Measurements from ENCODE around the gene ATG2B.

DNA sequence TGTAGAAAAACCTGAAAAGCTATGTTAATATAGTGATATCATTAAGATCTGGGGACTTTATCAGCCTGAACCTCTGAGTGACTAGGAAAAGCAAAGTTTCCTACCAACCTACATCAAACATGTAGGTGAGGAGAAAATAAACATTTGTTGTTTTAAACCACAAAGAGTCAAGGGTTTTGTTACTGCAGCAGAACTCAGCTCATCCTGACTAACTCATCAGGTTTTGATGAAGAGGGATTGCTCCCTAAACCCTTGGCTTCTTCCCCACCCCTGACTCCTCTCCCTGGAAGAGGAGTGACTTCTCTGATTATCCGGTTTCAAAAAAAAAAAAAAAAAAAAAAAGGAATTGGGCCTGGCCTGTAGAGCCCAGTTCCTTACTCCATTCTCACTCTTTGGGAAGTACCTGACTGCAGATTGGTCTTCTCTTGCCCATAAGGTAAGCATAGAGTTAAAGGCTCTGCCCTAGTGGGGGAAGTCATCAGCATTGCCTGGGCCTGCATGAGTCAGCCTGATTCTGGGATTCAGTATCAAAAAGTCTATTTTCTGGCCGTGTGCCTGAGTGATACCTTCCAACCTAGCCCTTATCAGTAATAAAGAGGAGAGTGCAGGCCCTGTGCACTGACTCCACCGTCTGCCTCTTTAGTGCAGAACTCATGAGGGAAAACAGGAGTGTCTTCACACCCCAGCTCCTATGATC, 90.2 kb downstream of the ATG2B start:
- TF ChIP-seq MYBL2 (IDR thresholded peaks at IDR 0.05; ENCODE audit: low read depth): no peak
- TF ChIP-seq MYBL2 (CRISPR knock-in tag; IDR thresholded peaks at IDR 0.05; ENCODE audit: borderline replicate concordance): no peak
- TF ChIP-seq PRMT5 (CRISPR knock-in tag; IDR thresholded peaks at IDR 0.05): no peak
- TF ChIP-seq TEAD4 (IDR thresholded peaks at IDR 0.05; ENCODE audit: low read length): no peak
- no peak for TF ChIP-seq TEAD4 (CRISPR knock-in tag; IDR thresholded peaks at IDR 0.05; ENCODE audit: borderline replicate concordance)
- TF ChIP-seq FOXA3 (CRISPR knock-in tag; conservative IDR thresholded peaks at IDR 0.05 in 1 of 2, IDR thresholded peaks at IDR 0.05 in 1 of 2): no peak
- no peak for TF ChIP-seq ZBTB7A (IDR thresholded peaks at IDR 0.05; ENCODE audit: borderline replicate concordance, control insufficient read depth, low read depth, low read length)
- no peak for TF ChIP-seq HMG20B (CRISPR knock-in tag; IDR thresholded peaks at IDR 0.05)
- TF ChIP-seq SMC3 (conservative IDR thresholded peaks at IDR 0.05; ENCODE audit: insufficient read depth, low read depth, low read length): no peak
- TF ChIP-seq ZNF232 (CRISPR knock-in tag; IDR thresholded peaks at IDR 0.05): no peak
- no peak for TF ChIP-seq CTCF (IDR thresholded peaks at IDR 0.05 in 2 of 3, conservative IDR thresholded peaks at IDR 0.05 in 1 of 3; ENCODE audit: insufficient read depth in 2 of 3, low read depth in 1 of 3, low read length in 3 of 3)
- TF ChIP-seq ZBTB49 (CRISPR knock-in tag; IDR thresholded peaks at IDR 0.05; ENCODE audit: borderline replicate concordance): no peak
- no peak for TF ChIP-seq COPS2 (conservative IDR thresholded peaks at IDR 0.05)
- TF ChIP-seq, protein P1, sequence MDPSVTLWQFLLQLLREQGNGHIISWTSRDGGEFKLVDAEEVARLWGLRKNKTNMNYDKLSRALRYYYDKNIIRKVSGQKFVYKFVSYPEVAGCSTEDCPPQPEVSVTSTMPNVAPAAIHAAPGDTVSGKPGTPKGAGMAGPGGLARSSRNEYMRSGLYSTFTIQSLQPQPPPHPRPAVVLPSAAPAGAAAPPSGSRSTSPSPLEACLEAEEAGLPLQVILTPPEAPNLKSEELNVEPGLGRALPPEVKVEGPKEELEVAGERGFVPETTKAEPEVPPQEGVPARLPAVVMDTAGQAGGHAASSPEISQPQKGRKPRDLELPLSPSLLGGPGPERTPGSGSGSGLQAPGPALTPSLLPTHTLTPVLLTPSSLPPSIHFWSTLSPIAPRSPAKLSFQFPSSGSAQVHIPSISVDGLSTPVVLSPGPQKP (CRISPR knock-in tag; IDR thresholded peaks at IDR 0.05): no peak
